HCT116 (cell line): Measurements from ENCODE around the gene ACTG2. TPM values are rescaled to one million over a fixed set of nuclear protein-coding genes. Genes with fewer than 3 reads are reported as not detected.

Experiments used
- ATAC-seq: fragments of 200-7000 bp; cut with Tn5 transposase; 2 replicates; pipeline ENCODE4 v1.9.1; 2020; ENCODE audit warnings: mild to moderate bottlenecking, moderate library complexity
- BruUV-seq: library from RNA; stranded (reverse); fragments of 400-500 nt; replicated peaks from 2 replicates; lab custom pipeline; 2021; lab: Mats Ljungman, UMichigan
- CTCF ChIA-PET: fragments of 300-600 bp; sonication (Branson Sonifier 250); formaldehyde crosslinking; loops from one replicate; lab custom pipeline; 2021; ENCODE audit warnings: antibody characterized with exemption; lab: Charles Lee
- POLR2A ChIA-PET: fragments of 300-600, 350-600 bp; sonication (Branson Sonifier 250); formaldehyde crosslinking; loops from one replicate; lab custom pipeline; 2021; ENCODE audit warnings: antibody characterized with exemption; lab: Charles Lee
- RAD21 ChIA-PET, 2 experiments: fragments of 300-600 bp; sonication (Branson Sonifier 250); formaldehyde crosslinking; loops; one replicate each; lab custom pipeline; 2023; ENCODE audit warnings: low total read pairs in 2 of 2; ENCODE audit not compliant: uncharacterized antibody in 2 of 2, unreplicated experiment in 2 of 2, low non-redundant PET in 1 of 2; lab: Charles Lee
- DNase-seq: peaks from one replicate; pipeline ENCODE4 v3.0.0-alpha.2; 2010; ENCODE audit warnings: low read depth, low spot score
- H2AFZ ChIP-seq: fragments of 200-600 bp; shearing (Covaris generic), sonication (generic); 2 replicates; pipeline ENCODE4 v1.6.1; 2017; ENCODE audit warnings: low read depth, mixed run types, mixed read lengths, antibody characterized with exemption, low read length; ENCODE audit not compliant: poor library complexity, severe bottlenecking
- H3K27ac ChIP-seq: 2 replicates; pipeline ENCODE4 v1.5.1; 2012; ENCODE audit warnings: low read depth, low read length
- H3K27me3 ChIP-seq: fragments of 200-600 bp; sonication (generic); 2 replicates; pipeline ENCODE4 v1.6.1; 2016; ENCODE audit warnings: mixed run types, low read length, mixed read lengths; ENCODE audit not compliant: insufficient read depth
- H3K36me3 ChIP-seq, 2 experiments: fragments of 200-500 bp in 1 of 2; fragments of 200-600 bp in 1 of 2; sonication (Bioruptor generic) in 1 of 2; sonication (generic) in 1 of 2; 2 replicates each; pipeline versions ENCODE4 v1.5.1 to v1.6.1; 2014 to 2016; ENCODE audit warnings: low read length in 2 of 2, inconsistent platforms in 1 of 2, mixed read lengths in 1 of 2, mixed run types in 1 of 2; ENCODE audit not compliant: insufficient read depth in 2 of 2, control insufficient read depth in 1 of 2
- H3K4me1 ChIP-seq, 2 experiments: fragments of 200-600 bp in 1 of 2; sonication (generic) in 1 of 2; 2 replicates each; pipeline versions ENCODE4 v1.5.1 to v1.6.1; 2012 to 2017; ENCODE audit warnings: low read length in 2 of 2, inconsistent platforms in 1 of 2, mild to moderate bottlenecking in 1 of 2, mixed read lengths in 1 of 2, mixed run types in 1 of 2, moderate library complexity in 1 of 2; ENCODE audit not compliant: insufficient read depth in 2 of 2, control insufficient read depth in 1 of 2
- H3K4me2 ChIP-seq: fragments of 200-600 bp; sonication (generic); 2 replicates; pipeline ENCODE4 v1.6.1; 2017; ENCODE audit warnings: mixed run types, low read length, mixed read lengths
- H3K4me3 ChIP-seq, 2 experiments: fragments of 200-600 bp in 1 of 2; sonication (generic) in 1 of 2; replicated peaks in 1 of 2; 2 replicates each; pipeline ENCODE4 v1.5.1; 2011 to 2016; ENCODE audit warnings: low read length in 2 of 2, control low read depth in 1 of 2, low read depth in 1 of 2, mild to moderate bottlenecking in 1 of 2, mixed read lengths in 1 of 2, mixed run types in 1 of 2
- H3K79me2 ChIP-seq: fragments of 200-600 bp; sonication (generic); 2 replicates; pipeline ENCODE4 v1.6.1; 2017; ENCODE audit warnings: mild to moderate bottlenecking, mixed run types, low read length, moderate library complexity, mixed read lengths; ENCODE audit not compliant: insufficient read depth
- H3K9ac ChIP-seq: fragments of 200-600 bp; sonication (generic); 2 replicates; pipeline ENCODE4 v1.6.1; 2016; ENCODE audit warnings: low read length, mixed read lengths
- H3K9me2 ChIP-seq: fragments of 200-600 bp; sonication (generic), shearing (Covaris generic); 2 replicates; pipeline ENCODE4 v1.6.1; 2017; ENCODE audit warnings: mixed run types, mild to moderate bottlenecking, moderate library complexity; ENCODE audit not compliant: insufficient read depth
- H3K9me3 ChIP-seq, 2 experiments: fragments of 200-500 bp in 1 of 2; fragments of 200-600 bp in 1 of 2; sonication (Bioruptor generic) in 1 of 2; sonication (generic) in 1 of 2; 2 replicates each; pipeline ENCODE4 v1.6.1; 2014 to 2017; ENCODE audit warnings: low read length in 2 of 2, mixed read lengths in 2 of 2, inconsistent platforms in 1 of 2, low read depth in 1 of 2, mild to moderate bottlenecking in 1 of 2, mixed run types in 1 of 2, moderate library complexity in 1 of 2; ENCODE audit not compliant: control insufficient read depth in 1 of 2, insufficient read depth in 1 of 2
- H4K20me1 ChIP-seq: fragments of 200-600 bp; sonication (generic), shearing (Covaris generic); 2 replicates; pipeline ENCODE4 v1.6.1; 2017; ENCODE audit warnings: mixed run types, mild to moderate bottlenecking, moderate library complexity; ENCODE audit not compliant: insufficient read depth
- CEBPB ChIP-seq: IDR thresholded peaks from 2 replicates; pipeline ENCODE4 v1.6.1; 2012; ENCODE audit warnings: low read depth
- EZH2 ChIP-seq: fragments of 200-600 bp; sonication (generic); IDR thresholded peaks from 2 replicates; pipeline ENCODE4 v1.6.1; 2017; ENCODE audit warnings: antibody characterized with exemption, mixed run types
- FOSL1 ChIP-seq: IDR thresholded peaks from 2 replicates; pipeline ENCODE4 v1.6.1; 2012; ENCODE audit warnings: low read depth
- POLR2AphosphoS5 ChIP-seq: IDR thresholded peaks from 2 replicates; pipeline ENCODE4 v1.6.1; 2011; ENCODE audit warnings: mild to moderate bottlenecking, low read depth, low read length, moderate library complexity
- RAD21 ChIP-seq: IDR thresholded peaks from 2 replicates; pipeline ENCODE4 v1.6.1; 2012; ENCODE audit warnings: low read depth, mild to moderate bottlenecking
- TCF7L2 ChIP-seq: IDR thresholded peaks from 2 replicates; pipeline ENCODE4 v1.7.0; 2011; ENCODE audit warnings: borderline replicate concordance, inconsistent platforms; ENCODE audit not compliant: insufficient read depth, insufficient read length; ENCODE audit errors: extremely low read depth
- ZNF274 ChIP-seq: fragments of 200-500 bp; sonication (Bioruptor generic); IDR thresholded peaks from 2 replicates; pipeline ENCODE4 v1.6.1; 2014; ENCODE audit warnings: mild to moderate bottlenecking, low read depth, low read length, inconsistent platforms
- intact Hi-C: fragments of 100-400 bp; cut with micrococcal nuclease; formaldehyde crosslinking; loops from 2 replicates; pipeline ENCODE4 v1.10.0; 2022
- total RNA-seq: library from RNA; stranded (reverse); gene quantifications from one replicate; pipeline ENCODE4 v1.2.1, GENCODE V29; 2021; ENCODE audit not compliant: unreplicated experiment
- TF ChIP-seq, protein P1 (sequence below): IDR thresholded peaks from 2 replicates; pipeline ENCODE4 v1.6.1; 2012
- TF ChIP-seq, protein P2 (sequence below), 3 experiments: fragments of 200-600 bp in 1 of 3; sonication (generic) in 1 of 3; IDR thresholded peaks in 2 of 3; conservative IDR thresholded peaks in 1 of 3; 2 replicates each; pipeline ENCODE4 v1.5.1; 2012 to 2017; ENCODE audit warnings: low read depth in 2 of 3, low read length in 2 of 3, antibody characterized with exemption in 1 of 3, borderline replicate concordance in 1 of 3, control low read depth in 1 of 3, mild to moderate bottlenecking in 1 of 3, mixed read lengths in 1 of 3, mixed run types in 1 of 3, moderate library complexity in 1 of 3; ENCODE audit not compliant: insufficient read depth in 1 of 3

ACTG2 gene
- total RNA-seq, 1 experiment from 2014 or later = 0.89 TPM

DNA sequence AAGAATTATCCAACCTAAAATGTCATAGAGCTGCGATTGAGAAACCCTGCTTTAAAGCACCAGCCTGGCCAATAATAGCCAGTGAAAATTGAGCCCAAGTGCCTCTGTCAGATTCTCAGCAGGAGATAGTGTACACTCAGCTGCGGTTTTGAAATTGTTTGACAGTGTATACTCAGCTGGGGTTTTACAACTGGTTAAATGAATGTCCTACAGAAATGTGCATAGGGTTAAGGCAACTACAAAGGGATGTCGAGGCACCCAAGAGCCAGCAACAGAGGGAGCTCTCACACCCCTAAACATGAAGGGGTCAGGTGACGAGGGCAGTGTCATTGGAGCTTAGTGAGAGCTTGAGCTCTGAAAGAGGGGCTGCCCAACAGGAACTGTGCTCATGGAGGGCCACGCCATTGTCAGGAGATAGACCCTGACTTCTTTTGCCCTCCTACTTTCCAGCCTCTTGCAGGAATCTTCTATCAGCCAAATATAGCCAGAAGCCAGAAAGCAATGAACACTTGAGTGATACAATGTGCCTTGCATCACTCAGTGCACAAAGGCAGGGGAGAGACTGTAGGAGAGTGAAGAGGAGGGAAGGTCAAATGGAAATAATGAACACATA, 15.1 kb downstream of the ACTG2 start:
- Histone ChIP-seq H3K4me1 (no peaks in the 10 kb centered on the region), H3K79me2 (no peaks in the 10 kb centered on the region), H3K27me3 (no peaks in the 10 kb centered on the region), H3K4me3 (no peak overlapping the region), H3K4me2 (no peak overlapping the region), H4K20me1 (no peaks in the 10 kb centered on the region), H3K27ac (no peak overlapping the region), H3K9me3 (no peaks in the 10 kb centered on the region), H3K9me2 (no peaks in the 10 kb centered on the region), H3K9ac (no peak overlapping the region), H2AFZ (no peak overlapping the region), H3K36me3 (no peaks in the 10 kb centered on the region)
- intact Hi-C loops = no loop called here
- peak; percentile 81 for ATAC-seq
- ChIA-PET RAD21 (interaction anchor here in 1 of 2 experiments (0.7 kb wide), 1 partner anchor 239 kb away, joined by 3 read pairs; no protein-coding TSS in a partner anchor), CTCF (interaction anchor here (0.6 to 1.3 kb wide), 4 partner anchors 9 to 243 kb away, joined by 3 to 6 read pairs (median 4); no protein-coding TSS in a partner anchor), POLR2A (no interaction called here)
- BruUV-seq = no TSS peak
- TF ChIP-seq FOSL1 (no peak), RAD21 (peak; percentile 71), EZH2 (no peak), POLR2AphosphoS5 (no peak), CEBPB (no peak), TCF7L2 (no peak), ZNF274 (no peak)
- TF ChIP-seq, protein P1, sequence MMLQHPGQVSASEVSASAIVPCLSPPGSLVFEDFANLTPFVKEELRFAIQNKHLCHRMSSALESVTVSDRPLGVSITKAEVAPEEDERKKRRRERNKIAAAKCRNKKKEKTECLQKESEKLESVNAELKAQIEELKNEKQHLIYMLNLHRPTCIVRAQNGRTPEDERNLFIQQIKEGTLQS = no peak
- TF ChIP-seq, protein P2, sequence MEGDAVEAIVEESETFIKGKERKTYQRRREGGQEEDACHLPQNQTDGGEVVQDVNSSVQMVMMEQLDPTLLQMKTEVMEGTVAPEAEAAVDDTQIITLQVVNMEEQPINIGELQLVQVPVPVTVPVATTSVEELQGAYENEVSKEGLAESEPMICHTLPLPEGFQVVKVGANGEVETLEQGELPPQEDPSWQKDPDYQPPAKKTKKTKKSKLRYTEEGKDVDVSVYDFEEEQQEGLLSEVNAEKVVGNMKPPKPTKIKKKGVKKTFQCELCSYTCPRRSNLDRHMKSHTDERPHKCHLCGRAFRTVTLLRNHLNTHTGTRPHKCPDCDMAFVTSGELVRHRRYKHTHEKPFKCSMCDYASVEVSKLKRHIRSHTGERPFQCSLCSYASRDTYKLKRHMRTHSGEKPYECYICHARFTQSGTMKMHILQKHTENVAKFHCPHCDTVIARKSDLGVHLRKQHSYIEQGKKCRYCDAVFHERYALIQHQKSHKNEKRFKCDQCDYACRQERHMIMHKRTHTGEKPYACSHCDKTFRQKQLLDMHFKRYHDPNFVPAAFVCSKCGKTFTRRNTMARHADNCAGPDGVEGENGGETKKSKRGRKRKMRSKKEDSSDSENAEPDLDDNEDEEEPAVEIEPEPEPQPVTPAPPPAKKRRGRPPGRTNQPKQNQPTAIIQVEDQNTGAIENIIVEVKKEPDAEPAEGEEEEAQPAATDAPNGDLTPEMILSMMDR (IDR thresholded peaks at IDR 0.05 in 2 of 3, conservative IDR thresholded peaks at IDR 0.05 in 1 of 3; ENCODE audit: borderline replicate concordance in 1 of 3, insufficient read depth in 1 of 3, low read depth in 2 of 3, low read length in 2 of 3) = peak; percentile 29 to 56 (median 38); a peak in 5 of 6 replicates
- DNase-seq = no peak
